Cardiac muscle cell (in vitro differentiated cells and primary cell): ENCODE results near the gene SUCO. TPM values are rescaled to one million over a fixed set of nuclear protein-coding genes. Genes with fewer than 3 reads are reported as not detected.

Experiments
- DNase-seq, 2 donors: peaks; one replicate each; pipeline versions ENCODE4 v3.0.0 to v3.0.0-alpha.2; 2010 to 2017; ENCODE audit warnings: low read depth in 1 of 2, low spot score in 1 of 2
- H3K27ac ChIP-seq: fragments of 200-600 bp; sonication (generic); 2 replicates; pipeline ENCODE4 v1.5.1; 2016
- H3K27me3 ChIP-seq: fragments of 200-600 bp; sonication (generic); 2 replicates; pipeline ENCODE4 v1.6.0; 2016; ENCODE audit warnings: control low read depth
- H3K36me3 ChIP-seq: fragments of 200-600 bp; sonication (generic); 2 replicates; pipeline ENCODE4 v1.5.1; 2016; ENCODE audit warnings: control low read depth
- H3K4me1 ChIP-seq: fragments of 200-600 bp; sonication (generic); 2 replicates; pipeline ENCODE4 v1.8.1; 2017; ENCODE audit warnings: low read depth, mild to moderate bottlenecking, mixed run types
- H3K4me3 ChIP-seq: fragments of 200-600 bp; sonication (generic); 2 replicates; pipeline ENCODE4 v1.5.1; 2016; ENCODE audit warnings: mild to moderate bottlenecking
- H3K9me3 ChIP-seq: fragments of 200-600 bp; sonication (generic); 2 replicates; pipeline ENCODE4 v1.5.1; 2017; ENCODE audit warnings: low read depth, mild to moderate bottlenecking, control low read depth
- polyA plus RNA-seq: library from polyadenylated mRNA; unstranded; fragments of >200 nt; fragmentation: Nextera tagmentation; extraction: Ambion mirVana; gene quantifications from 2 replicates; pipeline ENCODE4 v1.2.1, GENCODE V29; 2016
- total RNA-seq: library from RNA; depleted of rRNA; stranded (reverse); fragments of >200 nt; gene quantifications from 2 replicates; pipeline ENCODE4 v1.2.3, GENCODE V29; 2016
- TF ChIP-seq, protein P1 (sequence below): IDR thresholded peaks from 2 replicates; pipeline ENCODE4 v1.5.1; 2012; ENCODE audit warnings: low read depth, mild to moderate bottlenecking, low read length

The SUCO gene
- total and polyA plus RNA-seq, 2 experiments from 2014 or later: 23.0 to 48.6 TPM

DNA sequence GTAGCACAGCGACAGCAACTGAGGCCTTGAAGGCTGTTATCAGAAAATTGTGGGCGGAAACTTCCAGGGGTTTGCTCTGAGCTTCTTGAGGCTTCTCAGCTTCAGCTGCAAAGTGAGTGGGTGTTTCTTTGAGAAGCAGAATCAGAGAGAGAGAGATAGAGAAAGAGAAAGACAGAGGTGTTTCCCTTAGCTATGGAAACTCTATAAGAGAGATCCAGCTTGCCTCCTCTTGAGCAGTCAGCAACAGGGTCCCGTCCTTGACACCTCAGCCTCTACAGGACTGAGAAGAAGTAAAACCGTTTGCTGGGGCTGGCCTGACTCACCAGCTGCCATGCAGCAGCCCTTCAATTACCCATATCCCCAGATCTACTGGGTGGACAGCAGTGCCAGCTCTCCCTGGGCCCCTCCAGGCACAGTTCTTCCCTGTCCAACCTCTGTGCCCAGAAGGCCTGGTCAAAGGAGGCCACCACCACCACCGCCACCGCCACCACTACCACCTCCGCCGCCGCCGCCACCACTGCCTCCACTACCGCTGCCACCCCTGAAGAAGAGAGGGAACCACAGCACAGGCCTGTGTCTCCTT lies 126.0 kb downstream of the SUCO start, which contains the start of gene FASLG:
FASLG (plus strand) TSS at position 233 of the 583 bp plus-strand sequence; CDS start at position 332, 99 bp downstream.
- Histone ChIP-seq H3K27me3 (no peaks in the 10 kb centered on the region), H3K4me3 (no peak within 1 kb of the TSS), H3K27ac (no peak within 1 kb of the TSS), H3K9me3 (no peaks in the 10 kb centered on the region), H3K36me3 (no peaks in the 10 kb centered on the region), H3K4me1 (no peaks in the 10 kb centered on the region)
- TF ChIP-seq, protein P1, sequence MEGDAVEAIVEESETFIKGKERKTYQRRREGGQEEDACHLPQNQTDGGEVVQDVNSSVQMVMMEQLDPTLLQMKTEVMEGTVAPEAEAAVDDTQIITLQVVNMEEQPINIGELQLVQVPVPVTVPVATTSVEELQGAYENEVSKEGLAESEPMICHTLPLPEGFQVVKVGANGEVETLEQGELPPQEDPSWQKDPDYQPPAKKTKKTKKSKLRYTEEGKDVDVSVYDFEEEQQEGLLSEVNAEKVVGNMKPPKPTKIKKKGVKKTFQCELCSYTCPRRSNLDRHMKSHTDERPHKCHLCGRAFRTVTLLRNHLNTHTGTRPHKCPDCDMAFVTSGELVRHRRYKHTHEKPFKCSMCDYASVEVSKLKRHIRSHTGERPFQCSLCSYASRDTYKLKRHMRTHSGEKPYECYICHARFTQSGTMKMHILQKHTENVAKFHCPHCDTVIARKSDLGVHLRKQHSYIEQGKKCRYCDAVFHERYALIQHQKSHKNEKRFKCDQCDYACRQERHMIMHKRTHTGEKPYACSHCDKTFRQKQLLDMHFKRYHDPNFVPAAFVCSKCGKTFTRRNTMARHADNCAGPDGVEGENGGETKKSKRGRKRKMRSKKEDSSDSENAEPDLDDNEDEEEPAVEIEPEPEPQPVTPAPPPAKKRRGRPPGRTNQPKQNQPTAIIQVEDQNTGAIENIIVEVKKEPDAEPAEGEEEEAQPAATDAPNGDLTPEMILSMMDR: no peak
- DNase-seq: no peak

DNA sequence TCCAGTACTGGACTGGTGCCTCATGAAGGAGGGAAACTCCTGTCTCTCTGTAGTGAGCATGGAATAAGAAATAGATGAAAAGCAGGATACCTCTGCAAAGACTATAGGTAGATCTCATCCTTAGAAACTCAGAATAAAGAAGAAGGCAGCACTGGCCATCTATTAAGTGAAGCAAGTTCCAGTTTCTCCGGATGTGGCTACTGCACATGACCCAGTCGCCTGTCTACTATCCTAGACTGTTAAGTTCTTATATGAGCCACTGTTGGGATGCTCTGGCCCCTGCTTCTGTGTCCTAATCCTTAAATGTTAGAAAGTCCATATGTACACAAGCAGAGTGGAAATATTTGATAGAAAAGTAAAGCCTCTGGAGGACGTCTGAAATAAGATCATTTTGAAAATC lies 128.2 kb downstream of the SUCO start:
- Histone ChIP-seq H3K4me3 (no peak overlapping the region), H3K27me3 (no peaks in the 10 kb centered on the region), H3K27ac (no peak overlapping the region), H3K9me3 (no peaks in the 10 kb centered on the region), H3K4me1 (no peaks in the 10 kb centered on the region), H3K36me3 (no peaks in the 10 kb centered on the region)
- no peak for DNase-seq
- TF ChIP-seq, protein P1: no peak

Other genes with a start within 250 kb of the SUCO start
- 3.2 and 15.6 TPM in 2 replicates for gene C1orf105, start 112.5 kb upstream of the SUCO start, total RNA-seq
- gene C1orf105, start 112.5 kb upstream of the SUCO start, polyA plus RNA-seq: 11.4 and 21.5 TPM in 2 replicates
- 10.9 and 14.0 TPM in 2 replicates for gene PIGC, start 89.1 kb upstream of the SUCO start, total RNA-seq
- 29.1 and 35.1 TPM in 2 replicates for gene PIGC, start 89.1 kb upstream of the SUCO start, polyA plus RNA-seq
- not detected in 2 replicates for gene FASLG, start 126.0 kb downstream of the SUCO start, total RNA-seq
- gene FASLG, start 126.0 kb downstream of the SUCO start, polyA plus RNA-seq: not detected in 2 replicates